ENCODE measurements around the gene FAM72D.
"Not testable (repeated sequence)": the region's sequence is repeated elsewhere in the genome, so short reads cannot be mapped to it uniquely, and the experiment has no call there.

Gene FAM72D

GRCh38 chr1:145095284-145096057 lies at the start of gene FAM72D, which contains the start of gene SRGAP2B:
TSS of gene FAM72D (plus strand) at chr1:145095974. CDS start at chr1:145096848, 874 bp downstream.
TSS of gene SRGAP2B (minus strand) at chr1:145095328. CDS start at chr1:145092901, 2,427 bp downstream.
- not testable (repeated sequence) for DNase-seq

DNA sequence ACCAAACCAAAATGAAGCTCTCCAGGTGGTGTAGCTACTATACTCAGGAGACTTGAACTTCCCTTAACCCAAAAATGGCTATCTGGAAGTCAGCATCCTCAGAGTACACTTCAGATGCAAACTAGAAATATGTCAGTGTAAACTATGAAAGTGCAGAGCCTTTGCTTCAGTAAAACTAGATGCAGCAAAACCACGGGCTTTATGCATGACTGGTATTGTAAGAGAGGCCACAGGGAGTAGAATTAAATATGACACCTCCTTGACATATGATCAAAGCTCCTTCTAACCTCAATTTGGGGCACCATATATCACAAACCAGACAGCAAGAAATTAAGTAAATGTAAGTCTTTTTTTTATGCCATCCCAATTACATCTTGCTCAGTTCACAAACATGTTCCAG lies 48.2 kb upstream of the FAM72D start:
- DNase-seq = not testable (repeated sequence)

DNA sequence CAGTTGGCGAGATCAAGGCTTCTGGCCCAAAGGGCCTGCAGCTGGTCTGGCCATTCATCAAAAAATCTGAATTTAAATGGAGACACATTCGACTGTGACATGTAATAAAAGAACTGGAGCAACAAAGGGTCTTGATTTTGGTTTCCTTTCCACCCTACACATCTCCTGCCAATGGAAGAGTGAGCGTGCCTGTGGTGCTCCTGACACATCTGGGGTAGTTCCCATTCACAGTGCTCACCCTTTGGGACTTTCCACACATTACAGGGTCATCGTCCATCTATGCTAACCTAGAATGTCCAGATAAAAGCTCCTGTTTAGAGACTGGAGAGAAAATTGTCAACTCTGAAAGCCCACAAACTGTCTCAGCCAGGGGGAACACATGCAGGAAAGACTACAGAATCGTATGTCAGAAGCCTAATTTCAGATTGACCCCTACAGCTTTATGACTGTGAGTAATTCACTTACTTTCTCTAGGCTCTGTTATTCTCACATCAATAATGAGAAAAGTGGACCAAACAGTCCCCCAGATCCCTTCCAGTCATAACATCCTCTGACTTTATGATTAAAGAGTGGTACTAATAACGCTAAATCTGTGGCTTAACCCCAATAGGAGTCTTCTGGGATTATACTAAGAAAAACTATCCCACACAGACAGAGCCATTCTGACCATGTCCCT lies 47.5 kb upstream of the FAM72D start:
- not testable (repeated sequence) for DNase-seq

DNA sequence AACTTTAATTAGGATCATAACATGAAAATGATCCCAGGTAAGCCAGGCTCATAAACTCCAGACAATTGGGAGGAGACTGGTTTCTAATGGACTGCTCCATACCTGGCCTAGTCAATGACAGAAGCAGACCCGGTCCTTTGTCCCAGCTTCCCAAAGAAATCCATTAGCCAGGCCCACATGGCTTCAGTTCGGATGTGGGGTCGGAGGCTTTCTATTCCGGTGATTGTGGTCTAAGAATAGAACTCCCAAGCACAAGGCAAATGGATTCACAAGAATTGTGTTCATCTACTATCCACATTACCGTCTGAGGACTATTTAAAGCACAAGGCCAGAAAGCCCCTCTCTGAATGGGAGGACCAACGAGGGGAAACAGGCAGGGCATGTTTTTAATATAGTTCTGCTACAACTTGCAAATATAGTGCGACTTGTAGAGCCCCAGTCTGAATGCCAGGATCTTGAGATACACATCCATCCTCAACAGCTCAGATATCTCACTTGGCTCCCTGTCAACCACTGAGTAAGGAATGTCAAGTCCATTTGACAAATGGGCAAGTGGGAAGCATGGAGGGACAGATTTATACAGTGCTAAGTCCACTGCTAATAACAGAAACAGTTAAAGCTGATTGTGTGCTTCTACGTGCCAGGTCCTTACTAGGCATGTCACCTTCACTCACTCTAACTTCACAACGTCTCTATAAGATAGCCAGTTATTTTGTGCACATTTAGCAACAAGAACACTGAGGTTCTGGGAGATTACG lies 43.6 kb upstream of the FAM72D start:
- DNase-seq = not testable (repeated sequence)

DNA sequence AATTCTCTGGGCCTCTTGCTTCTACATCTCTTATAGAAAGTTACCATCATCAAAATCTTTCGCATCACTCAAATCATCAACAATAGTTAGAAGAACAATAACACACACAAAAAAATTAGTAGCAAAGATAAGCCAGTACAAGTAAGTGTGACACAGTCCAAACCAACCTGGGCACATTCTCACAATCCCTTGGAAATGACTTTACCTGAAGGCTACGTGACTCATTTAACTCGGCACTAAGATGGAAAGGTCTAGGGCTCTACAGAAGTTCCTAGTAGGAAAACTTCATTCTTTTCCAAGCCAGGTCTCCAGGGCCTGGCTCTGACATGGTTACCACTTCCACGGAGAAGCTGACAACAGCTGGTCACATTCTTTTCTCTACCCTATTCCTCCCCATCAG lies 42.3 kb upstream of the FAM72D start:
- DNase-seq = not testable (repeated sequence)

DNA sequence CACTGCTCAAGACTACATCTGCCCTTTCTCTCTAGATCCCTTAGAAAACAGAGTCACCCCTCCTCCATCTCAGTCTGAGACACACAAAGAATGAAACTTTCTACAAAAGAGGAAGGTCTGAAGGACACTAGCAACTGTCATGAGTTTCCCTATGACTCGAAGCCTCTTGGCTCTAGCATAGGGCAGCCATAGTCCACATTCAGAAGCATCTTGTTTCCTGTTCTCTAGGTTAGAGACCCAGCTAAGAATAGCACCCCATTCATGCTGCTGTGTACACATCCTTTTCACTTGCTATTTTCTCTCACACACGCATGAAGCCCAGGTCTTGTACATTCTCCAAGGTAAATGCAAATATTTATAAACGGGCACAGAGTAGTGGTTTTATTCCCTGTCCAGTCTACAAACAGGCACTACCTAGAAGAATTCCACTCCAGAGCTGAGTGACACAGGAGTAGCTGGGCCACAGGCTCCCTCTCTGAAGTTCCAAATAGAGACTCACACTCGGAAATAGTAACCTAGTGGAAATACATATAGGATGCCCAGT lies 40.5 kb upstream of the FAM72D start:
- DNase-seq = not testable (repeated sequence)

GRCh38 chr1:145058184-145058583 lies 37.6 kb upstream of the FAM72D start:
- DNase-seq = not testable (repeated sequence)

GRCh38 chr1:145063285-145063684 lies 32.5 kb upstream of the FAM72D start:
- not testable (repeated sequence) for DNase-seq

GRCh38 chr1:145063941-145064648 lies 31.7 kb upstream of the FAM72D start:
- DNase-seq = not testable (repeated sequence)

- not testable (repeated sequence) for DNase-seq
Observed at GRCh38 chr1:145065194-145065826, 30.5 kb upstream of the FAM72D start.

DNA sequence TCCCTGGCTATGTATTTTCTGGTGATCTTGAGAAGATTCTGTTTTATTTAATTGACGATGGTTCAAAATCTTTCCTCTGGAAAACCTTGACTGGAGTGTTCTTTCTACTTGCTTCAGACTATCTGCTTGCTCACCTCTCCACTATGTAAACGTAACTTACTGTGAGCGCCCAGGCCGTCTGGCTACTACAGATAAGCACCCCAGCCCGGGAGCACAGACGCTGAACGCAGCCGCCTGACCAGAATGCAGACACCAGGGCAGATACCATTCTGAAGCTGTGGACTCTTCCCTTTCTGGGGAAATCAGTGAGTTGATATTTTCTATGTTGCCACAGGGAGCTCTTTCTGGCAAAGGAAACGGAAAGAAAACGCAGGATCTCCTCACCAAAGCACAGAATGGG lies 29.3 kb upstream of the FAM72D start:
- not testable (repeated sequence) for DNase-seq

- not testable (repeated sequence) for DNase-seq
Observed at GRCh38 chr1:145071569-145071968, 24.2 kb upstream of the FAM72D start.

DNA sequence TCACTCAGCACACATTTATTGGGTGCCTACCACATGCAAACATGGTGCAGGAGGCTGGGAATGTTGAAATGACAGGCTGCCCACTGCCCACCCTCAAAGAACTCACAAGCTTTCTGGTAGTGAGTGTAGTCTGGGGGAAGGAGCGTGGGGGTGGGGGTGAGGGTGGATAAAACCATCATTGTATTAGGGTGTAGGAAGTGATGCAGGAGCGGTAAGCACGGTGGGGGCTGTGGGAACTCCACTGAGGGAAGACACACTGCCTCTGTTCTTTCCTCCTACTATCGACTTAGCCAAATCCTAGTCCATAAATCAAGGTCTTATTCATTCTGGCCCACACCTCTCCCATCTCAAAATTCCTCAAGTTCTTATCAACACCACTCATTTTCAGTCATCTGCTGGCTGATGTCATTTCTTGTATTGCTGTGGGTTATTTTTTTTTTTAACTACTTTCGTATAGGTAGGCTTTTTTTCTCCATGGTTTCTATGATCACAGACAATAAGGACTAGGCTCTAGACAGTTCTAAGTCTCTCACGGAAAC lies 21.7 kb upstream of the FAM72D start:
- DNase-seq = not testable (repeated sequence)

GRCh38 chr1:145076877-145077276 lies 18.9 kb upstream of the FAM72D start:
- not testable (repeated sequence) for DNase-seq

DNA sequence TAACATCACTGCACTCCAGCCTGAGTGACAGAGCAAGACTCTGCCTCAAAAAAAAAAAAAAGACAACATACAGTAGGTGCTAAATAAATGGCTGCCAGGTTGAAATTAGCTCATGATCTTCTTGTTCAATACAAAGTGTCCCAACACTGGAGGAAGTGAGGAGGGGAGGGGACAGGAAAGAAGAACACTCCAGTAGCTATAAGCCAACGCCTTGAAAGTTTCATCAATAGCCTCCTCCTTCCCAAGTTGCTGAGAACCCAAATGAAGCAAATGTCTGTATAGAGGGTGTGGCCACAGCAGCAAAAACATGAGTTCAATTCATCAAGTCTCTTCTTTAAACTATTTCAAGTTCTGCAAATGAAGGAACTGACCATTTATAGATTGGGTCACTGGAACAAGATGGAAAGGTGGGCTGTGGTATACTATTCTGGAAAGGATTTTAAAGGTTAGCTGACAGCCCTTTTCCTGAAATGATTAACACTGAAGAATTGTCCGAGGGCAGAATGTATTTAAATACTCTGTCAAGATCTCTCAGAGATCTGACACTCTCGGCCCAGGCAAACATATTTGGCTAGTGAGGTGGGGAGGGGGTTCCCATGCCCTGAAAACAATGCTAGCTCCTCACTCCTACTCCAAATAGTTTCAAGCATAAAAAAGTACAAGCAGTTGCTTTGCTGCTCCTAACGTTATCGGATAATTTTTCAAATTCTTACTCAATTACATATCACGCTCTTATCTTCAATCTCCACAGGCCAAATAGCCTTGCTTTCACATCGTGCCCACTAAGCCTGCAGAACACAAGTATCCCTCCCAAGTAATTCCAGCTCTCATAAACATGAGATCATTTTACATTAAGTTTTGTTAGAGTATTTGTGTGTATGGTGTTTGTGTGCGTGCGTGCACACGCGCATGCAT lies 17.6 kb upstream of the FAM72D start:
- not testable (repeated sequence) for DNase-seq

- not testable (repeated sequence) for DNase-seq
Observed at GRCh38 chr1:145078787-145079370, 16.9 kb upstream of the FAM72D start.

DNA sequence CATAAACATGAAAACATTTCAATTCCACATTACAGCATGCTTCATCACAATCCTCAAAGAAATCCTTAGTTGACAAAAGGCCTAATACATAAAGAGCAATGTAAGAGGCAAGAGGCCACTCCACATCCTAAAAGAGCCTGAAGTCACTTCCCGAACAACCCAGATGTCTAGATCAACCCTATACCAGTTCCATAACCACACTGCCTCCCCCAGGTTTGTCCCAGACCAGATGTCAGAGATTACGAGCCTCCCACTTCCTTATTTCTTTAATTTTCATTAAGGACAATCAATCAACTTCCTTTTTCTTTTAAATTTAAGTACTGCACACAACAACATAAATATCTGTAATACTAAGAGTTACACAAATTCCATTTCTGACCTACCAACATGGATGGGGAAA lies 16.0 kb upstream of the FAM72D start:
- DNase-seq = not testable (repeated sequence)

GRCh38 chr1:145080193-145080592 lies 15.6 kb upstream of the FAM72D start:
- DNase-seq = not testable (repeated sequence)

GRCh38 chr1:145082483-145083255 lies 13.1 kb upstream of the FAM72D start:
- DNase-seq = not testable (repeated sequence)
